Keratinocyte (primary cell): ENCODE data around the gene OR14J1. TPM values are rescaled to one million over a fixed set of nuclear protein-coding genes. Genes with fewer than 3 reads are reported as not detected.
"Not testable (repeated sequence)": the region's sequence is repeated elsewhere in the genome, so short reads cannot be mapped to it uniquely, and the experiment has no call there.

ENCODE experiments used
- DNase-seq: peaks from one replicate; pipeline ENCODE4 v3.0.0-alpha.2; 2011; ENCODE audit warnings: low read depth, missing footprints, low spot score
- FAIRE-seq: peaks from 2 replicates; lab custom pipeline; 2011; peaks lifted over from hg19 to GRCh38; lab: Jason Lieb, UNC
- H2AFZ ChIP-seq: 2 replicates; pipeline ENCODE4 v1.6.0; 2012; ENCODE audit warnings: low read length, control low read depth, inconsistent platforms; ENCODE audit not compliant: control insufficient read depth
- H3K27ac ChIP-seq: 2 replicates; pipeline ENCODE4 v1.5.1; 2011; ENCODE audit warnings: low read length; ENCODE audit not compliant: control insufficient read depth, insufficient read depth
- H3K27me3 ChIP-seq: 3 replicates; pipeline ENCODE4 v1.6.0; 2011; ENCODE audit warnings: low read length; ENCODE audit not compliant: control insufficient read depth, insufficient read depth; ENCODE audit errors: extremely low read depth
- H3K36me3 ChIP-seq, 2 experiments: 2 replicates in 1 of 2; 3 replicates in 1 of 2; pipeline ENCODE4 v1.5.1; 2011; ENCODE audit warnings: low read length in 2 of 2, mild to moderate bottlenecking in 1 of 2; ENCODE audit not compliant: control insufficient read depth in 2 of 2, insufficient read depth in 2 of 2; ENCODE audit errors: extremely low read depth in 1 of 2
- H3K4me1 ChIP-seq: 3 replicates; pipeline ENCODE4 v1.5.1; 2011; ENCODE audit warnings: low read length; ENCODE audit not compliant: control insufficient read depth, insufficient read depth; ENCODE audit errors: extremely low read depth
- H3K4me2 ChIP-seq: 3 replicates; pipeline ENCODE4 v1.6.0; 2011; ENCODE audit warnings: low read depth, low read length; ENCODE audit not compliant: control insufficient read depth, insufficient read depth; ENCODE audit errors: extremely low read depth
- H3K4me3 ChIP-seq, 3 experiments: fragments of 200-600 bp in 1 of 3; sonication (generic) in 1 of 3; 2 replicates in 2 of 3; 3 replicates in 1 of 3; pipeline ENCODE4 v1.5.1; 2011 to 2016; ENCODE audit warnings: low read length in 3 of 3, mild to moderate bottlenecking in 3 of 3, control low read depth in 2 of 3, inconsistent platforms in 1 of 3, low read depth in 1 of 3, mixed read lengths in 1 of 3, mixed run types in 1 of 3, moderate library complexity in 1 of 3; ENCODE audit not compliant: control insufficient read depth in 2 of 3, insufficient read depth in 2 of 3; ENCODE audit errors: extremely low read depth in 1 of 3
- H3K79me2 ChIP-seq: 2 replicates; pipeline ENCODE4 v1.6.0; 2012; ENCODE audit warnings: low read length; ENCODE audit not compliant: control insufficient read depth, insufficient read depth
- H3K9ac ChIP-seq: 3 replicates; pipeline ENCODE4 v1.6.0; 2011; ENCODE audit warnings: low read length; ENCODE audit not compliant: control insufficient read depth, insufficient read depth; ENCODE audit errors: extremely low read depth
- H3K9me1 ChIP-seq: 3 replicates; pipeline ENCODE4 v1.6.0; 2011; ENCODE audit warnings: low read length; ENCODE audit not compliant: control insufficient read depth, insufficient read depth; ENCODE audit errors: extremely low read depth
- H3K9me3 ChIP-seq: 2 replicates; pipeline ENCODE4 v1.5.1; 2012; ENCODE audit warnings: low read depth, low read length; ENCODE audit not compliant: control insufficient read depth
- H4K20me1 ChIP-seq: 3 replicates; pipeline ENCODE4 v1.6.0; 2011; ENCODE audit warnings: low read length; ENCODE audit not compliant: control insufficient read depth, insufficient read depth; ENCODE audit errors: extremely low read depth
- CTCF ChIP-seq, 3 experiments: IDR thresholded peaks in 1 of 3; conservative IDR thresholded peaks in 1 of 3; optimal IDR thresholded peaks in 1 of 3; 2 replicates in 2 of 3; 3 replicates in 1 of 3; pipeline versions ENCODE3 to v1.5.1; 2011; ENCODE audit warnings: low read length in 3 of 3, mild to moderate bottlenecking in 3 of 3, moderate library complexity in 2 of 3, control low read depth in 1 of 3, inconsistent platforms in 1 of 3; ENCODE audit not compliant: insufficient read depth in 2 of 3; ENCODE audit errors: extremely low read depth in 1 of 3
- EZH2 ChIP-seq: IDR thresholded peaks from one replicate; pipeline ENCODE4 v1.6.1; 2012; ENCODE audit warnings: inconsistent platforms, mild to moderate bottlenecking, low read length, moderate library complexity
- dilution Hi-C: fragments of 300-500 bp; cut with MboI; formaldehyde crosslinking; loops from one replicate; pipeline ENCODE4 v1.7.0; 2020; ENCODE audit warnings: low sequenced_read_pairs; ENCODE audit not compliant: extremely low pct_ligation_motif_present
- polyA plus RNA-seq, 5 experiments: library from polyadenylated mRNA; depleted of rRNA in 3 of 5; stranded (reverse) in 3 of 5; stranded (forward) in 1 of 5; unstranded in 1 of 5; fragments of >200 nt; gene quantifications; 1 replicate in 1 of 5; 2 replicates in 3 of 5; 3 replicates in 1 of 5; pipeline versions ENCODE4 v1.2.1 to v1.2.3, GENCODE V29; 2011 to 2012; ENCODE audit warnings: missing spikeins in 2 of 5, low read depth in 1 of 5, low replicate concordance in 1 of 5

Gene OR14J1
- polyA plus RNA-seq, 1 donor (not counting 4 experiments of a cell fraction or from before 2014, with no cell fraction given): not detected

- H3K79me2 ChIP-seq: no peaks in the 10 kb centered on the region
- H3K9ac ChIP-seq: no peak overlapping the region
- H2AFZ ChIP-seq: no peak overlapping the region
- no peaks in the 10 kb centered on the region for H3K36me3 ChIP-seq
- TF ChIP-seq EZH2 (no peak), CTCF (optimal IDR thresholded peaks at IDR 0.05 in 1 of 3, IDR thresholded peaks at IDR 0.05 in 1 of 3, conservative IDR thresholded peaks at IDR 0.05 in 1 of 3; ENCODE audit: extremely low read depth in 1 of 3, insufficient read depth in 2 of 3, low read length in 3 of 3) (no peak)
- H3K27me3 ChIP-seq: no peaks in the 10 kb centered on the region
- H4K20me1 ChIP-seq: no peaks in the 10 kb centered on the region
- H3K9me1 ChIP-seq: no peaks in the 10 kb centered on the region
- no peak for DNase-seq
- dilution Hi-C loops: no loop called here
- no peaks in the 10 kb centered on the region for H3K9me3 ChIP-seq
- no peak overlapping the region for H3K27ac ChIP-seq
- no peak for FAIRE-seq
- no peak overlapping the region for H3K4me2 ChIP-seq
- H3K4me1 ChIP-seq: no peaks in the 10 kb centered on the region
- no peak overlapping the region for H3K4me3 ChIP-seq
Observed at GRCh38 chr6:29345380-29345779, 43.9 kb downstream of the OR14J1 start.

- H3K4me3 ChIP-seq, H3K9ac ChIP-seq, H3K27ac ChIP-seq, H3K4me2 ChIP-seq, H3K36me3 ChIP-seq, H3K9me1 ChIP-seq, H3K27me3 ChIP-seq, H3K9me3 ChIP-seq, H4K20me1 ChIP-seq, FAIRE-seq, H3K4me1 ChIP-seq, dilution Hi-C loops, DNase-seq, H3K79me2 ChIP-seq, H2AFZ ChIP-seq: not testable (repeated sequence)
Observed at GRCh38 chr6:29349348-29349747, 47.8 kb downstream of the OR14J1 start.

- Histone ChIP-seq H4K20me1 (no peaks in the 10 kb centered on the region), H3K4me2 (no peak overlapping the region), H3K27ac (no peak overlapping the region), H3K9me3 (no peaks in the 10 kb centered on the region), H3K79me2 (no peaks in the 10 kb centered on the region), H3K36me3 (no peaks in the 10 kb centered on the region), H3K27me3 (no peaks in the 10 kb centered on the region), H3K4me1 (no peaks in the 10 kb centered on the region), H3K9me1 (no peaks in the 10 kb centered on the region), H2AFZ (no peak overlapping the region), H3K9ac (no peak overlapping the region), H3K4me3 (no peak overlapping the region)
- dilution Hi-C loops: no loop called here
- TF ChIP-seq EZH2 (no peak), CTCF (optimal IDR thresholded peaks at IDR 0.05 in 1 of 3, IDR thresholded peaks at IDR 0.05 in 1 of 3, conservative IDR thresholded peaks at IDR 0.05 in 1 of 3; ENCODE audit: extremely low read depth in 1 of 3, insufficient read depth in 2 of 3, low read length in 3 of 3) (no peak)
- DNase-seq (no peak), FAIRE-seq (no peak)
Observed at GRCh38 chr6:29354980-29355379, 53.5 kb downstream of the OR14J1 start.
